GF-D8 (cell line): ENCODE measurements around the gene KCND2.
A peak's percentile ranks its signal among the peaks of the same experiment; 100 is the strongest.
"Not testable (repeated sequence)": the region's sequence is repeated elsewhere in the genome, so short reads cannot be mapped to it uniquely, and the experiment has no call there.

Experiments used
- DNase-seq: peaks from one replicate; lab custom pipeline; 2025; lab: John Stamatoyannopoulos, UW

Gene KCND2

DNA sequence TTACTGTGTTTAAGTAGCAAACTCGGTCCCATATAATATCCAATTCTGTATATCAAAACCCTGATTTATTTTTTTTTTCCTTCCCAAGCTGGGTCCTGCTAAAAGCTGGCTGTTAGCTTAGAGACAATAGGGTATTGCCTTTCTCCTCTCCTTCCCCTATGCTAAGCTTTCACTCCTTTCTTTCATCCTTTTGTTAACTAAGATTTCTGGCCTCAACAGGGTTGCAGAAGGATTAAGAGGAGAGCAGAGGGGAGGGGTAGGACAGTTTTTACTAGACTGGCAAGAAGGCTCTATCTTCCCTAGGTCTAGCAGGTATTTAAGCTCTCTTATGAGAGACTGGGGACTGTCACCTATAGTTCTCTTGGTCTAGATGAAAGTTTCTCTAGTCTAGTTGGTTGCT is 229.2 kb downstream of the KCND2 start:
- no peak for DNase-seq

DNA sequence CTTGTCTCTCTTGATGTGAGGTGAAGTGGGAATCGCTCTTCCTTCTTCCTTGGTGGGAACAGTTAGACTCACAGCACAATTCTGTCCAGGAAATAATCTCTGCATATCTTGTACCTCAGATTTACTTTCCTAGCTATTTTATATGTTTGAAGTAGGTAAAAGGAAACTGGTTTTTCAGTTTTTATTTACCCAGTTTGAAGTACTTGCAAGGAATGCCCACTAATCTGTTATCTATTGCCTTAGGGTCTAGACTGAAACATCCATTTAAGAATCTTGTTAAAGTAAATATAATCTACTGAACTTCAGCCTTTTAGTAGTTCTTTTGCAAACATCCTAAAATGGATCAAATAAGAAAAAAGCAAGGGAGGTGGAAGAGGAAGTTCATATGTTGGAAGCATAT is 229.8 kb downstream of the KCND2 start:
- no peak for DNase-seq

DNA sequence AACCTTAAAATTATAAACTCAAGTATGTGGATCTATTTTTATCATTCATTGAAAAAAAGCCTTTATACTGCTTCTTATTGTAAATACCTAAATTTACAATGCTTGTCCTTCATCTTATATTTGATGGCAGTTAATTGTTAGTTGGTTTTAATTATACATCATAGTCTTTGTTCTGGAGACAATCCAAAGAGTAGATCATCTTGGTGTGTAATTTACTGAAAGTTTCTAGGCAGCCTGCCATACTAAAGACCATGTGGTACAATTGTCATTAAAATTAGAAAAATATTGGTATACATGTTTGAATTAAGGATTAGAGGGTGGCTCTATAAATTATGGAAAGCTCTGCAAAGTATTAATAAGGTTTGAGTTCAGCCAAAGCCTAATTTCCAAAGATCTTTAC is 231.4 kb downstream of the KCND2 start:
- no peak for DNase-seq

DNA sequence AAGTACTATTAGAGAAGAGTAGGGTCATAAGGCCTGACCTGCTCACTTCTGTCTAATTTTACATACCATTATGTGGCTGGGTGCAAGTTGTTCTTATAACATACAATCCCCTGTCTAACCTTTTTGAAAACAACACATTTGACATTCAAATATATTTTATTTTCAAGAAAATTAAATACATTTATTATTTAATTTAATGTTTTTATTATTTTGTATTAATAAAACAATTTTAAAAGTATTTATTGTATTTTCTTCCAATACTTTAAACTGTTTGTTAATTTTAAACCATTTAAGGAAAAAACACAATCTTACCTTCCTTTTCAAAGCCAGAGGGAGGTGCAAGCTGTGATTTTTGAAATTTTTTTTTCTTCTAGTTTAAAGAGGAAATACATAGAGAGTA is 232.8 kb downstream of the KCND2 start:
- no peak for DNase-seq

DNA sequence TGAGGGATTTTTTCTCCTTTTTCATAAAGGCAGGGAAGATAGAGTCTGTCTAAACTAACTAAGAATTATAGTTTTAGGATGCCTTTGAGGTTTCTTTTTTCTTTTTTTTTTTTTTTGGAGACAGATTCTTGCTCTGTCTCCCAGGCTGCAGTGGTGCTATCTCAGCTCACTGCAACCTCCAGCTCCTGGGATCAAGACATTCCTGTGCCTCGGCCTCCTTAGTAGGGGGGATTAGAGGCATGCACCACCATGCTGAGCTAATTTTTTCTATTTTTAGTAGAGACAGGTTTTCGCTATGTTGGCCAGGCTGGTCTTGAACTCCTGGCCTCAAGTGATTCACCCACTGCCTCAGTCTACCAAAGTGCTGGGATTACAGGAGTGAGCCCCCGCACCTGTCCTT is 239.7 kb downstream of the KCND2 start:
- no peak for DNase-seq

DNA sequence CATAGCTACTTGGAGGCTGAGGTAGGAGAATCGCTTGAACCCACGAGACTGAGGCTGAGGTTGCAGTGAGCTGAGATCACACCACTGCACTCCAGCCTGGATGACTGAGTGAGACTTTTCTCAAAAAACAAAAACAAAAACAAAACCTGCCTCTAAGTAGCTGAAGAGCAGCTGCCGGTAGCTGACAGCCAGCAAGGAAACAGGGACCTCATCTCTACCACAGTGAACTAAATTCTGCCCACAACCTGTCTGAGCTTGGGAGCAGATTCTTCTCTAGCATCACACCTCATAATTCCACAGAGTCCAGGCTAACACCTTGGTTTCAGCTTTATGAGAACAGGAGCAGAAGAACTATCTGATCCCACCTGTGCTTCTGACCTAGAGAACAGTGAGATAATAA is 246.2 kb downstream of the KCND2 start:
- no peak for DNase-seq

DNA sequence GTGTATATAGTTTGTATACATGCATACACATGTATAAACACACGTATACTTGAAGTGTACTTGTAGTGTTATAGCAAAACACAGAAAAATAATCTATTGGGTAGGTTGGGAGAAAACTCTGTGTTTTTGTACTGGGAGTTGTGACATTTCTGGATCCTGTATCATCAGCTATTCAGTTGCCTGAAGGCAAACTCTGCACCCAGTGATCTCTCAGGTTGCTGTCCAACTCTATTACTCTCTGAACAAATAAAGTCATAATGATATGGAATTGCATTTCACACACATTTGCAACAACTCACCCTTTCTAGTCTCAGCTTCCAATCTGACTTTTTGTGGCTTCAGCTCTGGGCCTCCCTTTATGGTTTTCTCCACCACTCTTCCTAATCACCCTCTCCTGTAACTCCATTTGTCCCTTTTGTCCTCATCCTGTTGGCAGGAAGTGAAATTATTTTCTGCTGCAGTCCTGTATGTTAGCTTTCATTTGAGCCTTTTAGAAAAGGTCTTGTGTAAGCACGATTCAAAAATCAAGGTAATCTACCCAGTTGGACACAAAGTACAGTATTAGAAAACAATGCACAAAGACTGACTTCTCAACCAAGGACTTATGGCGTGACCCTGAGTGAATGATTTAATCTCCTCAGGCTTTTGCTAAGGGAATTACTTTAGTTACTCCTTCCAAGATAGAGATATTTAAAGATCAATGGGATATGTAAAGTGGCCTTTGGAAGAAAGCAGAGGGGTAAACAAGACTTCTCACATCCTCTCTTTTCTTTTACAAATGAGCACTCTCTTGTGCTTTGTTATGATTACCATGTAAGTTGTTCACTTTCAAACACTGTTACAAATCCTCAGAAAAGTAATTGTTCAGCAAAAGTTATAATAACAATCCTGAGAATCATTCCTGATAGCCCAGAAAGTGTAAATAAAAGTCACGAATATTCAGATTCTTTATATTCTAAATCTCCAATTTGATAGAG is 249.1 kb downstream of the KCND2 start:
- no peak for DNase-seq

DNA sequence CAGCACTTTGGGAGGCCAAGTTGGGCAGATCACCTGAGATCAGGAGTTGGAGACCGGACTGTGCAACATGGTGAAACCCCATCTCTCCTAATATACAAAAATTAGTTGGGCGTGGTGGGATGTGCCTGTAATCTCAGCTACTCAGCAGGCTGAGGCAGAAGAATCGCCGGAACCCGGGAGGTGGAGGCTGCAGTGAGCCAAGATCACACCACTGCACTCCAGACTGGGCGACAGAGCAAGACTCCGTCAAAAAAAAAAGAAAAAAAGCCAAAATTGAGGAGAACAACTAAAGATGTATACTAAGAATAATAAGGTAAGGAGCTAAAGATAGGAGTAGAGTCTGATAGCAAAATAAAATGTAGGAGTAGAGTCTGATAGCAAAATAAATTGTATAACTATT is 251.0 kb downstream of the KCND2 start:
- DNase-seq: no peak

DNA sequence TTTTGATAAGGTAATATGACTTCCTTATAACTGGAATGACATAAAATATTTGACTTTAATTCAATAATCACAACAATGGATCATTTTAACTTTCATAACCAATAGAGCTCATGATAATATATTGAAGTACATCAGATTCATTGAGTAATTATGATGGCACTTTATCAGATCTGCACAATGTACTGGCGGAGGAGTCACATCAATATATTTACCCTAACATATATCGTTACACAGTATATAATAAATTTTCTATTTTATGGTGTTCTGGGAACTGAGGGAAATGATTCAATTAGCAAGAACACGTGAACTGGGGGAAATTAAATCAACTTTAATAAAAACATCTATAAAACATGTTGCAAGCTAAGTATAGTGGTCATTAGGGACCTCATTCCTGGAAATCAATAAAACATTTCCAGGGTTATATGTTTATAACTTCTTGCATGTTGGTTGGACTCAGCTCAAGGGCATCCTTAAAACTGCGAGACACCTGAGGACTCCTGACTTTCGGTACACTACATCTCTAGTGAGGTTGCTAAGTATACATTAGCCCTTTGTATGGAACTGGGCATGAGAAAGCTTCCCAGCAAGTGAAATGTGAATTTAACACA is 254.0 kb downstream of the KCND2 start:
- no peak for DNase-seq

DNA sequence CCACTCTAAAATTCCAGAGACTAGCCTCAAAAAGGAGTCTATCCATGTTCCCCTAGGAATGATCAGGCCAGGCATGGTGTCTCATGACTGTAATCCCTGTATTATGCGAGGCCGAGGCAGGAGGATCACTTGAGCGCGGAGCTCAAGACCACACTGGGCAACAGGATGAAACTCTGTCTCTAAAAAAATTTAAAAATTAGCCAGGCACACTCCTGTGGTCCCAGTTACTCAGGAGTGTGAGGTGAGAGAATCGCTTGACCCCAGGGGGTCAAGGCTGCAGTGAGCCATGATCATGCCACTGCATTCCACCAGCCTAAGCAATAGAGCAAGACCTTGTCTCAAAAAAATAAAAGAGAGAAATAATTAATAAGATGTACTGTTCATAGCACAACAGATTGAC is 256.8 kb downstream of the KCND2 start:
- DNase-seq: no peak

DNA sequence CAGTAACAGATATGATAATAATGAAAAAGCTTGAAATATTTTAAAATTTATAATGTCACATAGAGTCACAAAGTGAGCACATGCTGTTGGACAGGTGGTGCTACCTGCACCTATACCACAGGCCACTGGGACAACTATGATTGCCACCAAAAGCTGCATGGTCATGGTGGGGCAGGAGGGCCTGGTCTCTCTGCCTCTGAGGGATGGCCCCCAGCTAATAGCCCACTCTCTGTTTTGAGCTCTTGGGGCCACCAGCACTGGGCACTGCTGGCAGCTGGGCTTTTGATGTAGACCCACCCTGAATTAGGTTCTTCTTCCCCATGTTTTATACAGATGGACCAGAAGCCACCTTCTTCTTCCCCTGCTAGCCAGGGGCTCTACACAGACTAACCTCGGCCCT is 265.4 kb downstream of the KCND2 start:
- no peak for DNase-seq

DNA sequence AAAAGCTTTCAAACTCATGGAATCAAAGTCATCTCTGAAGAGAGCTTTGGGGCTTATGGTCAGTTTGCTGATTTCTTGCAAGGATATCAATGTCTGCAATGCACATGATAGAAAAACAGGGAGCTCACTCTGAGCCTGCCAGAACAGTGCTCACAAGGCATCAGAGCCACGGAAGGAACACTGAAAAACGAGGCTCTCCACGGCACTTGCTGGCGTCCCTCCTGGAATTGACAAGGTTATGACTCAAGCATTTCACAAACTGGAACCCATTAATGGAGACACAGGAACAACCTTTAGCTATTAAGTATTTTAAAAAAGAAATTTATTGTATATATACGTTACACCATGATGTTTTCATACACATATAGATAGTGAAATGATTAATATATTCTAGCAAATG is 266.3 kb downstream of the KCND2 start:
- no peak for DNase-seq

DNA sequence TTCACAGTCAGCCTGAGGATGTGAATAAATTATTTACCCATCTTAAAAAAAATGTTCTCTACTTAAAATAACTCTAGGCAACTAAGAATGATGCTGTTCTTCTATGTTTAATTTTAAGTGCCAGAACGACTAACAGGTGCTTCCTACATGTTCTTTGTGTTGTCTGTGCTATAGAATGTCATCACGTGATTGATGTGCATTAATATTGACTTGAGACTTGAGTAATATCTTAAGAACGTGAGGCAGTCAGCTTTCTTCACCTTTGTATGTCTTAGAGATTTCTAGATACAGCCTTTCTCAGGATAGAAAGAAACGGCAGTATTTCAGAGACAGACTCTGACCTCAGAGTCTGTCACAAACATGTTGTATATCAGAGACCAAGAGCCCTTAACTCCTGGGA is 274.6 kb downstream of the KCND2 start:
- DNase-seq: no peak

DNA sequence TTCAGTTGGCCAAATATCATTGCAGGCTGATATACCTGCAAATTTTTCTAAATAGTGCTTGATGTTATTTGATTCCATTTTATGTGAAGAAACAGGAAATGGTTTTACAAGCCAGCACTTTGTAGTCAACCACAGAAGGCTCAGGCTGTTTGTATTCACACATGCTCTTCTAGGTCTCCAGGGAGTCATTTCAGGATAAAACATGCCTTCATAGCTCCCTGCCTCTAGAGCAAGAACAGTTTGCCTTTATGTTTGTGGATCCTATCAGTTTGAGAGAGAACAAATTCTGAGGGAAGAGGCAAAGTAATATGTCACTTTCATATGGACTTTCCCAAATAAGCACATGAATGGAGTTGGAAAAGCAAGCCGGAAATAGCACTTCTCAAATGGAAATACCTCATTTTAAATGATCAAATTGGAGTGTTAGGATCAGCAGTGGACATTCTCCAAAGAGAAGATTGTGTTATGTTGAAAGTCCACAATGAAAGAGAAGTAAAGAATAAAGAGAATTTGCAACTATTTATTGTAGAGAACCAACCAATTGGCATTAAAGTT is 277.6 kb downstream of the KCND2 start:
- DNase-seq: peak; percentile 47

DNA sequence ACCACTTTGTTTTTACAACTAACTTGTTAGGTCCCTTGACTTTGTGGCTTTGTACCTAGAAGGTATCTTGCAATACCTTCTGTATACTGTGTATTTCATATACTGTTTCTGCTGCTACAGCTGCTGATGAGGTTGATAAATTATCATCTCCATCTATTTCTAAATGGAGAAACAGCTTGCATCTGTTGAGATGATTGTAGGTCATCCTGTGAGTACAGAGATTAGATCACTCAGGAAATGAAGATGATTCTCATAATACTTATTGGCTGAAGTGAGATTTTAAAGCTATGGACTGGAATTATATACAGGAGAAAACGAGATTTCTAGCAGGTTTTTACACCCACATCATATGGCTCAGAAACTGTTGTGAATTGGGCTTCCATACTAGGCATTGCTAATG is 280.5 kb downstream of the KCND2 start:
- no peak for DNase-seq

DNA sequence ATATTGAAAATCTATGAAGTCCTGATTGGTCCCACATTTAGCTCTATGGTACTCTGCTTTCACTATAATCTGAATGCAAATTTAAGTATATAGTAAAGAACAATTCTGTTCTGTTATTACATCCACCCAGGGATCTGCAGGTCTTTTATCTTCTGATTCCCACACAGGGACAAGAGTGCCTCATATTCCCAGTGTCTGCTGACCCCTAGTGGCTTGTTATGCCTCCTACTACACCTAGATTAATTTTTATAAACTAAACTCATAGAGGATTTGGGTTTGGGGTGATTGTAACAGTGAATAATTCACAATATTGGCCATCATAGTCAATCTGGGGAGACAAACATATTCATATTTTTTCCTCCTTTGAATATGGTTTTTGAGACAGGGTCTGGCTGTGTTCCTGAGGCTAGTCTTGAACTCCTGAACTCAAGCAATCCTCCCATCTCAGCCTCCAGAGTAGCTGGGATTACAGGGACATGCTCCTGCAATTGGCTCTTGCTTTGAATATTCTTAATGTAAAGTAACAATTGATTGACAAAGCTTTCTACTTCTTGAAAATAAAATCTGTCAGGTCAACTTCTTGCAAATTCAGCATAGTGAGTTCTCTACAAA is 282.1 kb downstream of the KCND2 start:
- DNase-seq: no peak

DNA sequence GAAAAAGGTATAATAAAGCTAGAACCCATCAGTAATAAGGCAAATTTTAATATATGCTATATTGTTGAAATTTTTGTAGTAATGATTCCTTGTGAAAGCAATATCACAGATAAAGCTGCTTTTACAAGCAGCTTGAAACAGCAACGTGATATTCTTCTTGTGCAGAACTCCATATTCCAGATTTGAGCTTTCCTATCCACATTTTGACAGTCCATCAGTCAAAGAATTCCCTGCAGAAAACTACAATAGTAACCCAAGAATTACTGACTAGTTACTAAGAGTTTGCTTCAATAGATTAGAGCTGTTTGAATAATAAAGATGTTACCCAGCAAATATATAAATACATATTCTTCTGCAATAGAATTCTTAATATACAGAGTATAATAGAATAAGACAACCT is 291.2 kb downstream of the KCND2 start:
- DNase-seq: no peak

DNA sequence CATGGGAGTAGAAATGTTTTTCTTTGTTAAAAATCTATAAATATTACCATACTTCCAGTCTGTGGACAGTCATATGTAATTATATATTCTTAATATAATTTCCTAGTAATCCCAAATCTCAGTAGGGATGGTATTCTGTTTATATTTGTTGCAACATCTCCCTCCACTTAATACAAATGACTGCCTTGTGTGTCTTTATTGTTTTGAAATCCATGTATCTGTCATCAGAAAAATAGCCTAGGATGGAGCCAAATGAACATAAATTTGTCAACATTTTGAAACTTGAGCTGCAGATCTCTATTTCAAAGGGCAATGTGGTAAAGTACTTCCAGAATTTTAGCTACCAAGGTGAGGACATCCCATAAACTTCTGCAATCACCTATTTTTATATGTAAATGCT is 294.2 kb downstream of the KCND2 start:
- DNase-seq: no peak

DNA sequence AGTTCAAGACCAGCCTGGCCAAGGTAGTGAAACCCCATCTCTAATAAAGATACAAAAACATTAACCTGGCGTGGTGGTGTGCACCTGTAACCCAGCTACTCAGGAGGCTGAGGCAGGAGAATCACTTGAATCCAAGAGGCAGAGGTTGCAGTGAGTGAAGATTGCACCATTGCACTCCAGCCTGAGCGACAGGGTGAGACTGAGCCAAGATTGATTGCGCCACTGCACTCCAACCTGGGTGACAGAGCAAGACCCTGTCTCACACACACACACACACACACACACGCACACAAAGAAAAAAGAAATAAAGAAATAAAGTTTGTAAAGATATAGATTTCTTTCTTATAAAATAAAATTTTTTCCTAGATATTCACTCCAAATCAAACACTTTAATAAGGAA is 305.7 kb downstream of the KCND2 start:
- not testable (repeated sequence) for DNase-seq

DNA sequence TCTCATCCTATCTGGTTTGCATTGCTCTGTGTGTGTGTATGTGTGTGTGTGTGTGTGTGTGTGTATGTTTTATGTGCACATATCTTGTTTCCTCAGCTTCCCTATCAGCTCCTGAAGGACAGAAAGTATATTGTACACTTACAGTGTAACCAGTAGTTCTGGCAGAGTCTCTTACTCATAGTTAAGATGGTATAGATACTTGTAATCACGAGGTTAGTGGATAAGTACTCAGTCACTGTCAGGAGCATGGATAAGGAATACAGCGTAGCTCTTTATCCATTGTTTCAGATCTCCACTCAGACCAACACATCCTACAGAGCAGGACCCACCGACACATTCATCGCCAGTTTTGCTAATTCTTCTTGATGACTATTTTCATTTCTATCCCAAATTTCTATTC is 309.9 kb downstream of the KCND2 start:
- DNase-seq: no peak

DNA sequence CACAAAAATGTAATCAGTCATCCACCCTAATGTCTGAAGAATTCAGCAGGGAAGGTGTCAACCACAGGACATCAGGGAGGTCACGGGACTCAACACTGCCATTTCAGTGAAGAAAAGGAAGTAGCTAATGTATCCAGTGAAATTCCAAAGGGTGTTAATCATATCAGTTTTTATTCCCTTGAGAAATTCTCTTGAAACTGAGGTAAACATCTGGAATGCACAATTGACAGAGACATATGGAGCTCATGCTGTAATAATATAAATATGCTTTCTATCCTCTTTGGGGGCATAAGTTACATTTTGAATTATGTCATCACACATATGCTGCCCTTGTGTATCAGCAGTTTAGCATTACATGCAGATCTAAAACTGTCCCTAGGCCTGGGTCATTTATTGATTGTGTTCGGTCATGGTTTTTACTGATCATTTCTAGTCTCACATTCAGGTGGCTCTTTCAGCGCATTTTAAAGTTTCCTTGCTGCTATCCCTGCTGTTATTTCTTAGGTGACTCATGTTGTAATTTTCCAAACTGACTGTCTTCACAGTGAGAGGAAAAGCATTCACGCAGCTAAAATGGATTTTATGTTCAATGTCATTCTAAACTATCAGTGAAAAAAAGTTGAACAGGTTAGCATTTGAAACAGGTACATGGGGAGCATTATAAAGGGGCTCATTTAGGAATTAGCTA is 311.1 kb downstream of the KCND2 start:
- no peak for DNase-seq

DNA sequence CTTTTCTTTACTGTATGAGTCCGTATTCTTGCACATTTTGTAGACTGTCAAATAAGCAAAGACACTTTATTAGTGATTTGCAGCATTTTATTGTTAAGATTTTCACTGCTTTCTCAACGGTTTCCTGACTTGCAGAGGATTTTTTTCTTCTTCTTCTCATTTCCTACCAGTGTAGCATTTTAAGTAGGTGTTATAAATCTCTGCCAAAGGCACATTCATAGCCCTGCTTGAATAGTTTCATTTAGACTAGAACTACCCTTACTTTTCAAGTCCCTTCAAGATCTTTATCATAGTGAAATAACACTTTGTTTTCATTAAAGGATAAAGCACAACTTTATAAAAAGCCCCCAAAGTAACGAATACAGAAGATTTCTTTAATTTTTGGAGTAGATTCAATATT is 313.6 kb downstream of the KCND2 start:
- DNase-seq: no peak
